Measurements from ENCODE around the gene IGSF9B.

Gene IGSF9B

GRCh38 chr11:133897331-133897650 lies 59.5 kb downstream of the IGSF9B start:
- no peak for DNase-seq

- no peak for DNase-seq
Observed at GRCh38 chr11:133896642-133897330, 60.0 kb downstream of the IGSF9B start.

GRCh38 chr11:133896028-133896427 lies 60.7 kb downstream of the IGSF9B start:
- DNase-seq, result peak; percentile 16

GRCh38 chr11:133895551-133895950 lies 61.2 kb downstream of the IGSF9B start:
- no peak for DNase-seq

GRCh38 chr11:133895061-133895479 lies 61.7 kb downstream of the IGSF9B start:
- DNase-seq, result no peak

GRCh38 chr11:133893381-133893780 lies 63.4 kb downstream of the IGSF9B start:
- no peak for DNase-seq

GRCh38 chr11:133892584-133893380 lies 64.0 kb downstream of the IGSF9B start:
- DNase-seq, result no peak

GRCh38 chr11:133892126-133892525 lies 64.6 kb downstream of the IGSF9B start:
- no peak for DNase-seq

- no peak for DNase-seq
Observed at GRCh38 chr11:133889893-133890292, 66.9 kb downstream of the IGSF9B start.

GRCh38 chr11:133889188-133889587 lies 67.6 kb downstream of the IGSF9B start:
- no peak for DNase-seq

GRCh38 chr11:133887692-133888332 lies 69.0 kb downstream of the IGSF9B start:
- no peak for DNase-seq

- no peak for DNase-seq
Observed at GRCh38 chr11:133886029-133886428, 70.7 kb downstream of the IGSF9B start.

- no peak for DNase-seq
Observed at GRCh38 chr11:133872160-133872559, 84.6 kb downstream of the IGSF9B start.

- no peak for DNase-seq
Observed at GRCh38 chr11:133867456-133867855, 89.3 kb downstream of the IGSF9B start.

GRCh38 chr11:133865466-133865865 lies 91.3 kb downstream of the IGSF9B start:
- no peak for DNase-seq

GRCh38 chr11:133864756-133865155 lies 92.0 kb downstream of the IGSF9B start:
- DNase-seq, result no peak

GRCh38 chr11:133860151-133860550 lies 96.6 kb downstream of the IGSF9B start:
- DNase-seq, result no peak
